Karpas-422 (cell line): ENCODE data around the gene SCRG1. TPM values are rescaled to one million over a fixed set of nuclear protein-coding genes. Genes with fewer than 3 reads are reported as not detected.

Experiments used
- DNase-seq: peaks from one replicate; pipeline ENCODE4 v3.0.0-alpha.2; 2015
- H2AFZ ChIP-seq: fragments of 200-600 bp; sonication (generic); 2 replicates; pipeline ENCODE4 v1.6.1; 2014; ENCODE audit warnings: antibody characterized with exemption, low read length, mixed read lengths
- H3K27ac ChIP-seq: fragments of 200-600 bp; sonication (generic); 2 replicates; pipeline ENCODE4 v1.5.1; 2014; ENCODE audit warnings: mild to moderate bottlenecking, low read length, moderate library complexity
- H3K27me3 ChIP-seq: fragments of 200-600 bp; sonication (generic); 2 replicates; pipeline ENCODE4 v1.6.1; 2014; ENCODE audit warnings: low read length, mixed read lengths
- H3K36me3 ChIP-seq: fragments of 200-600 bp; sonication (generic); 2 replicates; pipeline ENCODE4 v1.6.1; 2014; ENCODE audit warnings: low read length, mixed read lengths; ENCODE audit not compliant: insufficient read depth
- H3K4me1 ChIP-seq: fragments of 200-600 bp; sonication (generic); 2 replicates; pipeline ENCODE4 v1.6.1; 2014; ENCODE audit warnings: mild to moderate bottlenecking, low read length, mixed read lengths
- H3K4me2 ChIP-seq: fragments of 200-600 bp; sonication (generic); 2 replicates; pipeline ENCODE4 v1.6.1; 2014; ENCODE audit warnings: low read length, low read depth, mild to moderate bottlenecking; ENCODE audit not compliant: poor library complexity, severe bottlenecking
- H3K4me3 ChIP-seq: fragments of 200-600 bp; sonication (generic); 2 replicates; pipeline ENCODE4 v1.5.1; 2014; ENCODE audit warnings: mild to moderate bottlenecking, antibody characterized with exemption, low read length, mixed read lengths
- H3K79me2 ChIP-seq: fragments of 200-600 bp; sonication (generic); 2 replicates; pipeline ENCODE4 v1.6.1; 2014; ENCODE audit warnings: mild to moderate bottlenecking, low read length, mixed read lengths
- H3K9ac ChIP-seq: fragments of 200-600 bp; sonication (generic); 2 replicates; pipeline ENCODE4 v1.6.0; 2014; ENCODE audit warnings: low read length
- H3K9me2 ChIP-seq: fragments of 200-600 bp; sonication (generic), shearing (Covaris generic); replicated peaks from 2 replicates; pipeline ENCODE4 v1.6.0; 2014; ENCODE audit warnings: mild to moderate bottlenecking, low read length, moderate library complexity; ENCODE audit not compliant: insufficient read depth
- H3K9me3 ChIP-seq: fragments of 300-700, 200-600 bp; sonication (generic); 2 replicates; pipeline ENCODE4 v1.6.1; 2014; ENCODE audit warnings: low read length, mixed read lengths
- H4K20me1 ChIP-seq: fragments of 200-600 bp; sonication (generic); 2 replicates; pipeline ENCODE4 v1.6.1; 2014; ENCODE audit warnings: mild to moderate bottlenecking, antibody characterized with exemption, low read length, low read depth; ENCODE audit not compliant: insufficient read depth
- total RNA-seq: library from RNA; depleted of rRNA; stranded (reverse); fragments of >200 nt; shearing (Covaris generic); gene quantifications from 2 replicates; pipeline ENCODE4 v1.2.3, GENCODE V29; 2014; ENCODE audit warnings: low replicate concordance

SCRG1 gene
- total RNA-seq, 1 experiment from 2014 or later = not detected

DNA sequence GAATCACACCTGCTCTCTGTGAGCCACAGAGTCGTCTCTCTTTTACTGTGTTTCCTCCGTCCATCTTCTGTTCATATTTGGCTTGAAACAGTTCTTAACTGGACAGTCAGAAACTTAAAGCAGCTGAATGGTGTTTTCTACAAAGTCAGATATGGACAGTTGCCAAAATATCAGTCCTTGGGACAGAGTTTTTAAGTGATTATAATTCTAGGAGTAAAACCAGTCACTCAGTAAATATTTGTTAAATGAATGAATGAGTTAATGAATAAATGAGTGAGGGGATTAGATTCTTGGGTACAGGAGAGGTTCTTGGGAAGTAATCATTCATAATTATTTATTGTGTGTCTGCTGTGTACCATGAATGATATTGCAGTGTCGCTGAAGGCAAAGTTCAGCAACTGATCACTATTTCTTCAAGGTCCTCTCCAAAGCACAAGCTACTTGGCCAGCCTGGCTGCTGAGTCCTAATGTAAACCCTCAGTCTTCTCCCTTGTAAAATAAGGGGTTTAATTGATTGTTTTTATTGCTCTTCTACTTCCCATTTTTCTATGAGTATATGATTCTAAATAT, 5.5 kb upstream of the SCRG1 start:
- H3K4me3 ChIP-seq = no peak overlapping the region
- H3K4me1 ChIP-seq = no peaks in the 10 kb centered on the region
- no peak overlapping the region for H2AFZ ChIP-seq
- H3K9ac ChIP-seq = no peak overlapping the region
- no peaks in the 10 kb centered on the region for H3K36me3 ChIP-seq
- H3K9me2 ChIP-seq = no peaks in the 10 kb centered on the region
- H3K79me2 ChIP-seq = no peaks in the 10 kb centered on the region
- no peaks in the 10 kb centered on the region for H3K9me3 ChIP-seq
- H3K27ac ChIP-seq = no peak overlapping the region
- no peak for DNase-seq
- H4K20me1 ChIP-seq = no peaks in the 10 kb centered on the region
- no peak overlapping the region for H3K4me2 ChIP-seq
- H3K27me3 ChIP-seq = no peaks in the 10 kb centered on the region

DNA sequence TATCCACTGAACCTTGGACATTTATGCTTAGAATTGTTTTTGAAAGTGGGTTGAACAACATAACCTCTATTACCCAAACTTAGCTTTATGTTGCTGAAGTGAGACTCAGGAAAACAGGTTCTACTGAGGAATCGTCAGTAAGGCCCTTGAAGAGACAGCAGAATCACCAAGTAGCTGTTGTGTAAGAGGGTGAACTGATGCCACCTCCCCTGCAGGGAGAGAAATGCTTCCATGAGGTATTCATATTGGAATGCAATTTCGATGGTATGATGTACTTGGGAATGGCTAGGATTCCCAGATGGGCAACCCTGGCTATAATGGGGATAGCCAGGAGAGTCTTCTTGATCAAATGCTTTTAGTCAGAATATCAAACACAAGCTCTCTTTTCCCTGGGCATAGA, 4.1 kb upstream of the SCRG1 start:
- no peaks in the 10 kb centered on the region for H3K36me3 ChIP-seq
- H3K4me3 ChIP-seq = no peak overlapping the region
- H3K4me1 ChIP-seq = no peaks in the 10 kb centered on the region
- DNase-seq = no peak
- no peak overlapping the region for H3K9ac ChIP-seq
- H4K20me1 ChIP-seq = no peaks in the 10 kb centered on the region
- no peak overlapping the region for H2AFZ ChIP-seq
- no peak overlapping the region for H3K27ac ChIP-seq
- H3K9me2 ChIP-seq = no peaks in the 10 kb centered on the region
- no peaks in the 10 kb centered on the region for H3K9me3 ChIP-seq
- H3K27me3 ChIP-seq = no peaks in the 10 kb centered on the region
- H3K79me2 ChIP-seq = no peaks in the 10 kb centered on the region
- no peak overlapping the region for H3K4me2 ChIP-seq

DNA sequence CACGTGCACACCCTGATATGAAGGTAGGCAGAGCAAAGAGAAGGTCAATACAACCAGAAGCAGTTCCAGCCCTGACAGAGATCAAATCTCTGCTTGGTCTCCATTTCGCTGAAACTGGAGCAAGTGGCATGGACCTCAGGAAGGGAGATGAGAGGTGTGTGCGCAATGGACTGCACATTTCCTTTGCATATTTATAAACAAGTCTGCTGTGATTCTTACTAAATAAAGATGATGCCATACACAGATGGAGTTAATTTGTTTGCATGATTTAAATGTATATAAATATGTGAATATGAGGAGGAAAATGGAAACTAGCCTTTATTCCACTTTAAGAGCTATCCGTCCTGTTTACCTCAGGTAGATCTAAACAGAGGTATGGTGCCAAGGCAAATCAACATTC, 2.1 kb upstream of the SCRG1 start:
- no peaks in the 10 kb centered on the region for H3K79me2 ChIP-seq
- no peak overlapping the region for H3K4me2 ChIP-seq
- H3K27ac ChIP-seq = no peak overlapping the region
- no peaks in the 10 kb centered on the region for H3K36me3 ChIP-seq
- DNase-seq = no peak
- H3K4me3 ChIP-seq = no peak overlapping the region
- no peaks in the 10 kb centered on the region for H3K4me1 ChIP-seq
- no peaks in the 10 kb centered on the region for H3K9me2 ChIP-seq
- no peaks in the 10 kb centered on the region for H3K9me3 ChIP-seq
- H3K9ac ChIP-seq = no peak overlapping the region
- no peaks in the 10 kb centered on the region for H4K20me1 ChIP-seq
- no peak overlapping the region for H2AFZ ChIP-seq
- no peaks in the 10 kb centered on the region for H3K27me3 ChIP-seq

DNA sequence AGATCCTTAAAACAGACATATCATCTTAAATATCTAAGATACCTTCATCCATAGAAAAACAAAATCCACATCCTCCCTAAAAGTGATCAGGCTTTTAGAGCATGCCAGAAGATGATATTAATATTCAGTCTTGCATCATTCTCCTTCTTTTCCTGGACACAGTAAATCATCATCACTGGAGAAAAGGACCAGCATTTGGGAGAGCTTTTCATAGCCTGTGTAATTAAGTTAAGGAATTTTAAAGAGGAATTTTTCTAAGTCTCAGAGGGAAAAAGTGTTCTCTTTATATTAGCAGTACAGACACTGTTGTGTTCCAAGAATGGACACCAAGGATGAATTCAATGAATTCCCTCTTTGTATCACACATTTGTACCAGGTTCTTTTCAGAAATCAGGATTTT, 696 bp downstream of the SCRG1 start:
- Histone ChIP-seq H3K4me2 (no peak overlapping the region), H3K4me3 (no peak overlapping the region), H3K9me2 (no peaks in the 10 kb centered on the region), H3K9ac (no peak overlapping the region), H4K20me1 (no peaks in the 10 kb centered on the region), H3K27ac (no peak overlapping the region), H3K27me3 (no peaks in the 10 kb centered on the region), H3K79me2 (no peaks in the 10 kb centered on the region), H2AFZ (no peak overlapping the region), H3K9me3 (no peaks in the 10 kb centered on the region), H3K36me3 (no peaks in the 10 kb centered on the region), H3K4me1 (no peaks in the 10 kb centered on the region)
- DNase-seq = no peak

DNA sequence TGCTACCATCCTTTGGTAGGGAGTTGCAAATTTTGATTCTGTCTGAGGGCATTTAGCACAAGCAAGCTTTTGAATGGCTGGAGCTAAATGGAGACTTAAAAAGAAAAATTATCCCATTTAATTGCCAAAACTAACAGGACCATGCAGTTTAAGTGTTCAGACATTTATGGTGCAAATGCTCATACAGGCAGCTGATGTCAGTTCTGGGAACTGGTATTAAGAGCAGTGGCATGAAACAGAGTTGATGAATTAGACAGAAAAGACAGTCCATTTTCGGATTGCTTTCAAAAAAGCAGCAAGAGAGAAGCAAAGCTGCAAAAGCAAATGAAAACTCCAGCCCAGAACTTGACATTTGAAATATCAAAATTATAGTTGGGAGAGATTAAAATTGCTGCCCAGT, 1.3 kb downstream of the SCRG1 start:
- Histone ChIP-seq H3K4me1 (no peaks in the 10 kb centered on the region), H4K20me1 (no peaks in the 10 kb centered on the region), H3K36me3 (no peaks in the 10 kb centered on the region), H3K9ac (no peak overlapping the region), H3K9me2 (no peaks in the 10 kb centered on the region), H3K9me3 (no peaks in the 10 kb centered on the region), H3K27me3 (no peaks in the 10 kb centered on the region), H2AFZ (no peak overlapping the region), H3K79me2 (no peaks in the 10 kb centered on the region), H3K27ac (no peak overlapping the region), H3K4me3 (no peak overlapping the region), H3K4me2 (no peak overlapping the region)
- DNase-seq = no peak

DNA sequence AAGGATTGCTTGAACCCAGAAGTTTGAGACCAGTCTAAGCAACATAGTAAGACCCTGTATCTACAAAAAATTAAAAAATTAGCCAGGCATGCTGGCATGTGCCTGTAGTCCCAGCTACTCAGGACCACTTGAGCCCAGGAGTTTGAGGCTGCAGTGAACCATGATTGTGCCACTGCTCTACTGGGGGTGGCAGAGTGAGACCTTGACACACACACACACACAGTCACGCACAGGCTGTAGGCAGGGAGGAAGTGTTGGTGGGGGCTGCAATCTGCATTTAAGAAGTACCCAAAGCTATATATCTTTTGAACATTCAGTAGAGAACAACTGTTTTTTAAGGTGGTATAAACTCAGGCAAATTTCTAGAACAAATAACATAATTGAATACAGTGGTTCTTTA, 7.2 kb downstream of the SCRG1 start:
- no peaks in the 10 kb centered on the region for H3K4me1 ChIP-seq
- no peak overlapping the region for H3K4me3 ChIP-seq
- H3K27me3 ChIP-seq = no peaks in the 10 kb centered on the region
- no peaks in the 10 kb centered on the region for H3K36me3 ChIP-seq
- no peak overlapping the region for H3K9ac ChIP-seq
- DNase-seq = no peak
- H3K9me3 ChIP-seq = no peaks in the 10 kb centered on the region
- no peak overlapping the region for H3K27ac ChIP-seq
- no peak overlapping the region for H3K4me2 ChIP-seq
- H2AFZ ChIP-seq = no peak overlapping the region
- H3K9me2 ChIP-seq = no peaks in the 10 kb centered on the region
- H3K79me2 ChIP-seq = no peaks in the 10 kb centered on the region
- H4K20me1 ChIP-seq = no peaks in the 10 kb centered on the region

DNA sequence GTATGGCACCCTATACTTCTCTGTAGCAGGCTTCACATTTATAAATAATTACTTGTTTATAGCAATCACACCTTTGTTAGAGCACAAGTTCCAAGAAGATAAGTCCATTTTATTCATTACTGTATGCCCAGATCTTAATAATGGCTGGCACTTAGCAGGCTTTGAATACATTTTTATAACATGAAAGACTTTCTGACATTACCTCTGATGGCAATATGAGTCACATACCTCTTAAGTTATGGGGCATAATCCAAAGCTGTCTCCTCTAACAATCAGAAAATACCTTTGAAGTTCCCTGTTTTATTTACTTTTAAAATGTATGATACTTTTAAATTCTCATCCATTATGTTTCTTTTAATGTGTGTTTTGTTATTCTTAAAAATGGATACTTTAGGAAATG, 12.2 kb downstream of the SCRG1 start:
- H3K27ac ChIP-seq = no peak overlapping the region
- no peak overlapping the region for H3K4me3 ChIP-seq
- no peaks in the 10 kb centered on the region for H3K9me2 ChIP-seq
- no peak overlapping the region for H3K4me2 ChIP-seq
- no peaks in the 10 kb centered on the region for H3K36me3 ChIP-seq
- H3K9me3 ChIP-seq = no peaks in the 10 kb centered on the region
- no peaks in the 10 kb centered on the region for H3K4me1 ChIP-seq
- H3K27me3 ChIP-seq = no peaks in the 10 kb centered on the region
- no peak overlapping the region for H3K9ac ChIP-seq
- DNase-seq = no peak
- H3K79me2 ChIP-seq = no peaks in the 10 kb centered on the region
- no peaks in the 10 kb centered on the region for H4K20me1 ChIP-seq
- H2AFZ ChIP-seq = no peak overlapping the region

DNA sequence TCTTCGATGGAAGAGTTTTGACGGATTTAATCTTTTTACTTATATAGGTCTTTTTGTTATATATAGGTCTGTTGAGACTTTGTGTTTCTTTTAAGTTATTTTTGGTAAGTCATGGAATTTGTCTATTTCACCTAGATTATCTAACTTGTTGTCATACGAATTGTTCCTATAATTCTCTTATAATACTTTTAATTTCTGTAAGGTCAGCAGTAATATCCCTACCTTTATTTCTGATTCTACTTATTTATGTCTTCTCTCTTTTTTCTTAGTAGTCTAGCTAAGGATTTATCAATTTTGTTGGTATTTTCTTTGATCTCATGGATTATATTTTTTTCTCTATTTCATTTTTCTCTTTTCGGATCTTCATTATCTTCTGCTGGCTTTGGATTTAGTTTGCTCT, 16.6 kb downstream of the SCRG1 start:
- DNase-seq = no peak
- Histone ChIP-seq H2AFZ (no peak overlapping the region), H3K27me3 (no peaks in the 10 kb centered on the region)

DNA sequence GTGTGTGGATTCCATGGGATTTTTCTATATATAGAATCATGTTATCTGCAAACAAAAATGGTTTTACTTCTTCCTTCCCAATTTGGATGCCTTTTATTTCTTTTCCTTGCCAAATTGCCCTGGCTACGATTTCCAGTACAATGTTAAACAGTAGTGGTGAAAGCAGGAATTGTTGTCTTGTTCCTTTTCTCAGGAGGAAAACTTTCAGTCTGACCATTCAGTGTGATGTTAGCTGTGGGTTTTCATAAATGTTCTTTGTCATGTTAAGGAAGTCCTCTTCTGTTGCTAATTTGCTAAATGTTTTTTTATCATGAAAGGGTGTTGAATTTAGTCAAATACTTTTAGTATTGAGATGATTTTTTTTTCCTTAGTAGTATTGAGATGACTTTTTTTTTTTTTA, 17.3 kb downstream of the SCRG1 start:
- Histone ChIP-seq H3K27ac (no peak overlapping the region), H3K36me3 (no peaks in the 10 kb centered on the region), H3K79me2 (no peaks in the 10 kb centered on the region), H3K4me2 (no peak overlapping the region), H3K4me1 (no peaks in the 10 kb centered on the region), H3K9ac (no peak overlapping the region), H3K27me3 (no peaks in the 10 kb centered on the region), H2AFZ (no peak overlapping the region), H3K4me3 (no peak overlapping the region), H3K9me3 (no peaks in the 10 kb centered on the region), H4K20me1 (no peaks in the 10 kb centered on the region), H3K9me2 (no peaks in the 10 kb centered on the region)
- DNase-seq = no peak

More for the DNA sequence above, 16.6 kb downstream of the SCRG1 start:
- no peaks in the 10 kb centered on the region for H3K9me3 ChIP-seq
- H3K36me3 ChIP-seq = no peaks in the 10 kb centered on the region
- no peak overlapping the region for H3K4me2 ChIP-seq
- no peaks in the 10 kb centered on the region for H3K79me2 ChIP-seq
- no peaks in the 10 kb centered on the region for H4K20me1 ChIP-seq
- no peak overlapping the region for H3K9ac ChIP-seq
- no peaks in the 10 kb centered on the region for H3K4me1 ChIP-seq
- no peaks in the 10 kb centered on the region for H3K9me2 ChIP-seq
- H3K27ac ChIP-seq = no peak overlapping the region
- no peak overlapping the region for H3K4me3 ChIP-seq
